ENCODE results near the gene VAC14.

DNA sequence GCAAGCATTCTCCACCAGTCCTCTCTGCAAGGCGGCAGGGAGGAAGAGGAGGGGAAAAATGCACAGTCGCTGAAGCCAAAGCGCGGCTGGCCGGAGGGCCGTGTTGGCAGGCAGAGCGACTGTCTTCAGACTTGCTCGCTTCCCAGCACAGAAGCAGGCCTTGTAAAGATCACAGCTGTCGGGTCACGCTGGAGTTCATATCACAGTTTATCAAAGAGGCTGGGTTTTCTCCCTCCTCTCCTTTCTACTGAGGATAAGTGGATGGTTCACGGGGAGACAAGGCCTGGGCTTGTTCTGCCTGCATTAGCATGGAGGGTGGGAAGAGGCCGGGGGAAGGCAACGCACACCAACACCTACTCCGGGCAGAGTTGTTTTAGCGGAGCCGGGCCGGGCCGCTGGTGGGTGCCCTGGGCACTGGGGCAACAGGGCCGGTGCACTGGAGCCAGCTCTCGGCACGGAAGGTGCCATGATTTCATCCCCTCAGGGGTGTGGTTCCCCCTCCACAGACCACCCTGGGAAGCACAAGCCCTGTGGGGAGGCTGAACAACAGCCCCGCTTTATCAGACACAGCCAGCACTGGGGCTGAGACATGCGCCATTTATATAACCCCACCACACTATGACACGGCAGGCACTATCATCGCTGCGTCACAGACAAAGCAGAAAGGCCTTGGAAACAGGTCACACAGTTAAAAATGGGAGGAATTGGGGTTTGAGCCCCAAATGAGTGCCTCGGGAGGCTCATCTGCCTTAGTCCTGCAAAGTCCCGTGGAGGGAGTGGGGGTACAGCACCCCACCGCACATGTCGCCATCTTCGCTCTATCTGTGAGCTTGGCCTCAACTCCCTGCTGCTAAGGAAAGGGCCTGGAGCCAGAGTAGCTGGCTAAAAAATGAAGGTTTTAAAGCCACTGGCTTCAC is 74.8 kb downstream of the VAC14 start:
- no peak for TF ChIP-seq POLR2A (IDR thresholded peaks at IDR 0.05)
- TF ChIP-seq, protein P1, sequence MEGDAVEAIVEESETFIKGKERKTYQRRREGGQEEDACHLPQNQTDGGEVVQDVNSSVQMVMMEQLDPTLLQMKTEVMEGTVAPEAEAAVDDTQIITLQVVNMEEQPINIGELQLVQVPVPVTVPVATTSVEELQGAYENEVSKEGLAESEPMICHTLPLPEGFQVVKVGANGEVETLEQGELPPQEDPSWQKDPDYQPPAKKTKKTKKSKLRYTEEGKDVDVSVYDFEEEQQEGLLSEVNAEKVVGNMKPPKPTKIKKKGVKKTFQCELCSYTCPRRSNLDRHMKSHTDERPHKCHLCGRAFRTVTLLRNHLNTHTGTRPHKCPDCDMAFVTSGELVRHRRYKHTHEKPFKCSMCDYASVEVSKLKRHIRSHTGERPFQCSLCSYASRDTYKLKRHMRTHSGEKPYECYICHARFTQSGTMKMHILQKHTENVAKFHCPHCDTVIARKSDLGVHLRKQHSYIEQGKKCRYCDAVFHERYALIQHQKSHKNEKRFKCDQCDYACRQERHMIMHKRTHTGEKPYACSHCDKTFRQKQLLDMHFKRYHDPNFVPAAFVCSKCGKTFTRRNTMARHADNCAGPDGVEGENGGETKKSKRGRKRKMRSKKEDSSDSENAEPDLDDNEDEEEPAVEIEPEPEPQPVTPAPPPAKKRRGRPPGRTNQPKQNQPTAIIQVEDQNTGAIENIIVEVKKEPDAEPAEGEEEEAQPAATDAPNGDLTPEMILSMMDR (IDR thresholded peaks at IDR 0.05) = no peak
